ENCODE data around the gene CNBP. TPM values are rescaled to one million over a fixed set of nuclear protein-coding genes. Genes with fewer than 3 reads are reported as not detected.

The CNBP gene
- total RNA-seq, 1 donor, result 202 TPM

- DNase-seq (ENCODE audit: low read depth), result no peak
- TF ChIP-seq, protein P1, sequence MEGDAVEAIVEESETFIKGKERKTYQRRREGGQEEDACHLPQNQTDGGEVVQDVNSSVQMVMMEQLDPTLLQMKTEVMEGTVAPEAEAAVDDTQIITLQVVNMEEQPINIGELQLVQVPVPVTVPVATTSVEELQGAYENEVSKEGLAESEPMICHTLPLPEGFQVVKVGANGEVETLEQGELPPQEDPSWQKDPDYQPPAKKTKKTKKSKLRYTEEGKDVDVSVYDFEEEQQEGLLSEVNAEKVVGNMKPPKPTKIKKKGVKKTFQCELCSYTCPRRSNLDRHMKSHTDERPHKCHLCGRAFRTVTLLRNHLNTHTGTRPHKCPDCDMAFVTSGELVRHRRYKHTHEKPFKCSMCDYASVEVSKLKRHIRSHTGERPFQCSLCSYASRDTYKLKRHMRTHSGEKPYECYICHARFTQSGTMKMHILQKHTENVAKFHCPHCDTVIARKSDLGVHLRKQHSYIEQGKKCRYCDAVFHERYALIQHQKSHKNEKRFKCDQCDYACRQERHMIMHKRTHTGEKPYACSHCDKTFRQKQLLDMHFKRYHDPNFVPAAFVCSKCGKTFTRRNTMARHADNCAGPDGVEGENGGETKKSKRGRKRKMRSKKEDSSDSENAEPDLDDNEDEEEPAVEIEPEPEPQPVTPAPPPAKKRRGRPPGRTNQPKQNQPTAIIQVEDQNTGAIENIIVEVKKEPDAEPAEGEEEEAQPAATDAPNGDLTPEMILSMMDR (IDR thresholded peaks at IDR 0.05; ENCODE audit: insufficient read depth, low read depth, low read length), result no peak
- H3K4me3 ChIP-seq (ENCODE audit: low read depth, low read length), result no peak overlapping the region
Observed at GRCh38 chr3:129128357-129129155, 55.1 kb downstream of the CNBP start.

GRCh38 chr3:129126726-129127280, 56.9 kb downstream of the CNBP start:
- H3K4me3 ChIP-seq (ENCODE audit: low read depth, low read length), result no peak overlapping the region
- TF ChIP-seq, protein P1 (IDR thresholded peaks at IDR 0.05; ENCODE audit: insufficient read depth, low read depth, low read length), result no peak
- DNase-seq (ENCODE audit: low read depth), result no peak

DNA sequence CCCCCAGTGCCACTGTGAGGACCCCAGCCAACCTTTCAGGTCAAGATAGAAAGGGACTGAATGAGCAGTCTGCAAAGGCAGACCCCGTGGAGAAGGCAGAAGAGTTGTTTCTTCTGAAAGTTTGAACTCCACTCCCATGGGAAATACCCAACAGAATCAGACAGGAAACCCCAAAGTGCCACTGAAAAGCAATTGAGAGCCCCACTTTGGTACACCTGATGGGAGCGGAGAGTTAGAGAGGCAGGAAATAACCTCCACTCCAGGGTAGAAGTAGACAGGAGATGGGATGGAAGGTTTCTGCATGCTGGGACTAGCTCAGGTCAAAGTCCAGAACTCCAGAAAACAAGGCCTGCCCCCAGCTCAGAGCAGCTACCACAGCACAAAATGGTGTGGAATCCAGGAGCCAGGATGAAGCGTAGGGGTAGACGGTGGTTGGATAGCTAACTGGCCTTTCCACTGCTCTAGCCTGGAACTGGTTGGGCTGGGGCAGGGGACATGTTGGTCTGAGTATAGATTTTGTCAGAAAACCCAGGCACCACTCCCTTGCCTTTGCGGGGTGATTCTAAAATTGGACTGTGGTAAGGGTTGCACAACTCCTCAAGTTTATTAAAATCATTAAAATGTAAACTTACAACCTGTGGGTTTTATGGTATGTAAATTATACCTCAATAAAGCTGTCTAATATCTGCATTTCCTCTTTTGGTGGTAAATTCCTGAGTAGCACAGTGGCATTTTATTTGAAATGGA, 60.2 kb downstream of the CNBP start:
- DNase-seq (ENCODE audit: low read depth), result peak; percentile 90
- TF ChIP-seq, protein P1 (IDR thresholded peaks at IDR 0.05; ENCODE audit: insufficient read depth, low read depth, low read length), result no peak
- H3K4me3 ChIP-seq (ENCODE audit: low read depth, low read length), result no peak overlapping the region

DNA sequence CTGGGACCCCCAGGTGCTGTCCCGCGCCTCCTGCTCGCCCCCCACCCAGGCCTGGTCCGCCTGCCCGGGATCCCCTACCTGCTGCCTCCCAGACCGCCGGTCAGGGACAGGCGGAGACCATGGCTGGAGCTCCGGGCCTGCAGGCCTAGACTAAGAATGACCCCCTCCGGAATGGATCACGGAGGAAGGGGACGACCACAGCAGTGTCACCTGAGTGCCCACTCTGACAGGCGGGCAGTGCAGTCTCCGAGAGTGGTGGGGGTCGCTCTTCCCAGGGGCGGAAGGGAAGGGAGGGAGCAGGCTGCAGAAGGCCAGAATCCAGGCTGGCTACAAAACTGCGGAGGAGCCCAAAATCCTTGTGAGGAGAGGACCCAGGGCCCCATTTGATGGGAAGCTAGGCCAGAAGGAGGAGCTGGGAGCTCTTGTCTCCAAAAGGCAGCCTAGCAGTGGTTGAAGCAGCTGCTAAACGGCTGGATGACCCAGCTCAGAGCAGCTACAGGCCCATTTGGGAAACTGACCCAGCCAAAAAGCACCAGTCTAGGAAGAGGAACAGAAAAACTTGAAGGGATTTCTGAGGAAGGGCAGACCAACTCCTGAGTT, 61.2 kb downstream of the CNBP start:
- H3K4me3 ChIP-seq (ENCODE audit: low read depth, low read length), result no peak overlapping the region
- DNase-seq (ENCODE audit: low read depth), result peak; percentile 33
- TF ChIP-seq, protein P1 (IDR thresholded peaks at IDR 0.05; ENCODE audit: insufficient read depth, low read depth, low read length), result no peak

DNA sequence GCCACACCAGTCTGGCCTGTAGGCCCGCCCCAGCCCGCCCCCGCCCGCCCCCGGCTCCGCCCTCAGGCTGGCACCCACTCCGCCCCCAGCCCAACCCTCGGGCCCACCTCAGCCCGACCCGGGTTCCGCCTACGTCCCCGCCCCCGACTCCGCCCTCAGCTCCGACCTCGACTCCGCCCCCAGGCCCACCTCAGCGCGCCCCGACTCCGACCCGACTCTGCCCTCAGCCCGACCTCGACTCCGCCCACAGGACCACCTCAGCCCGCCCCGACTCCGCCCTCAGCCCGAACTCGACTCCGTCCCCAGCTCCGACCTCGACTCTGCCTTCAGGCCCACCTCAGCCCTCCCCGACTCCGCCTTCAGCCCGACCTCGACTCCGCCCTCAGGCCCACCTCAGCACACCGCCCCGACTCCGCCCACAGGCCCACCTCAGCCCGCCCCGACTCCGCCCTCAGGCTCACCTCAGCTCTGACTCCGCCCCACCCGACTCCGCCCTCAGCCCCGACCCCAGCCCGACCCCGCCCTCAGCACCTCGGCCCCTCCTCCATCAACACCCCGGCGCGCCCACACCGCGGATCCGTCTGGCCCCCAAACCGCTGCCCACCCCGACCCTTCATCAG, 61.8 kb downstream of the CNBP start, which contains the start of gene RAB43:
TSS of gene RAB43 (minus strand) at position 13 of the 620 bp plus-strand sequence. CDS start 315 bp downstream, outside the sequence.
- TF ChIP-seq, protein P1 (IDR thresholded peaks at IDR 0.05; ENCODE audit: insufficient read depth, low read depth, low read length), result no peak
- peak; percentile 82 for DNase-seq (ENCODE audit: low read depth)
- H3K4me3 ChIP-seq (ENCODE audit: low read depth, low read length), result peak within 1 kb of the TSS; percentile 79

All from fibroblast of villous mesenchyme (primary cell).